NT2/D1 (cell line): ENCODE results near the gene CEP41.

Experiments used
- DNase-seq: peaks from one replicate; pipeline ENCODE4 v3.0.0-alpha.2; 2011; ENCODE audit warnings: low read depth, low spot score
- H3K27me3 ChIP-seq: 2 replicates; pipeline ENCODE4 v1.6.0; 2011; ENCODE audit warnings: mild to moderate bottlenecking; ENCODE audit not compliant: insufficient read length, insufficient read depth
- H3K36me3 ChIP-seq: 2 replicates; pipeline ENCODE4 v1.6.1; 2011; ENCODE audit warnings: mild to moderate bottlenecking, low read length, mixed read lengths; ENCODE audit not compliant: insufficient read depth, insufficient read length
- H3K4me1 ChIP-seq: 2 replicates; pipeline ENCODE4 v1.5.1; 2011; ENCODE audit not compliant: insufficient read depth, insufficient read length
- H3K4me3 ChIP-seq: 2 replicates; pipeline ENCODE4 v1.5.1; 2011; ENCODE audit warnings: low read depth; ENCODE audit not compliant: insufficient read length
- H3K9ac ChIP-seq: 2 replicates; pipeline ENCODE4 v1.6.0; 2011; ENCODE audit warnings: low read depth; ENCODE audit not compliant: insufficient read length
- H3K9me3 ChIP-seq: 2 replicates; pipeline ENCODE4 v1.5.1; 2011; ENCODE audit warnings: mild to moderate bottlenecking, low read length; ENCODE audit not compliant: insufficient read depth
- SUZ12 ChIP-seq: IDR thresholded peaks from 2 replicates; pipeline ENCODE4 v1.6.1; 2011; ENCODE audit not compliant: insufficient read length, insufficient read depth; ENCODE audit errors: extremely low read depth
- YY1 ChIP-seq: IDR thresholded peaks from 2 replicates; pipeline ENCODE4 v1.6.1; 2011; ENCODE audit not compliant: insufficient read length, insufficient read depth
- ZNF274 ChIP-seq: IDR thresholded peaks from 2 replicates; pipeline ENCODE4 v1.6.1; 2011; ENCODE audit warnings: mild to moderate bottlenecking, low read depth, low read length

The CEP41 gene

DNA sequence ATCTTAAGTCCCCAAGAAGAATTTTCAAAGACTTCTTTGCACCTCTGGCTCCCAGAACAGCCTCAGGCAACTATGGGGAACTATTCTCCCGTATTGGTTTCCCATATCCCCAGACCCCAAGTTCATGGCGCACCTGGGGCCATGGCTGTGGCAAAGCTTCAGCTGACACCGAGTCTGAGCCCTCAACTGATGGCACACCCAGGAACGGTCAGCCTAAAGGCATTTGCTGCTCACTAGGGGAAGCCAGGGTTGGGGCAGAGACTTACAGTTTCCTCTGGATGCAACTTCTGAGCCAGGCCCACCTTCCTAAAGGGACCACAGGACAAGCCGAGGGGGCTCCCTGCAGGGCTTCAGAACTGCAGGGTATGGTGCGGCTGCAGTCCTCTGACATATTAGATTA, 74.3 kb downstream of the CEP41 start:
- no peak for TF ChIP-seq YY1
- Histone ChIP-seq H3K27me3 (no peaks in the 10 kb centered on the region), H3K4me3 (no peak overlapping the region), H3K9ac (no peak overlapping the region), H3K36me3 (no peaks in the 10 kb centered on the region), H3K9me3 (no peaks in the 10 kb centered on the region), H3K4me1 (peaks cover 7% of the 10 kb centered on the region)
- DNase-seq, result no peak

GRCh38 chr7:130365511-130366441, 75.0 kb downstream of the CEP41 start:
- Histone ChIP-seq H3K4me1 (peaks cover 7% of the 10 kb centered on the region), H3K36me3 (no peaks in the 10 kb centered on the region), H3K4me3 (no peak overlapping the region), H3K27me3 (no peaks in the 10 kb centered on the region), H3K9me3 (0 out of 2 replicates have a peak, but pooled peaks cover 1% of the 10 kb centered on the region), H3K9ac (no peak overlapping the region)
- peak; percentile 56 for DNase-seq
- TF ChIP-seq SUZ12, result no peak
- no peak for TF ChIP-seq YY1
- TF ChIP-seq ZNF274, result no peak

DNA sequence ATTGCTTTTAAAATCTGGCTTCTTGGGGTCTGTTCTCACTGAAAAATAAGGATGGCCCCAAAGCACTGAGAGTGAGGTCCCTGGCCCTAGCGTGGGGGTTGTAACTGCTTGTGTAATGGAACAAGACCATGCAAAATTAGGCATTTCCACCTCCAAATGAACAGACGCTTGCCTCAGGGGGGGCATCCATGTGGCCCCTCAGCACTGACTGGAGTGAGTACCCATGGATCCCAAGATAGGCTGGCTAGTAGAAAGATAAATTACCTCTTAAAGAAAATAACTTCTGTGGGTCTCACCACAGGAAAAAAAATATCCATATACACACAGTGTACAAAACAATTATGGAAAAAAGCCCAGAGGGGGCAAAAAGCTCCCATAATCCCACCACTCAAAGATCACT, 75.7 kb downstream of the CEP41 start:
- TF ChIP-seq ZNF274 (no peak), YY1 (no peak), SUZ12 (no peak)
- DNase-seq, result no peak
- Histone ChIP-seq H3K4me3 (no peak overlapping the region), H3K4me1 (peaks cover 7% of the 10 kb centered on the region), H3K9ac (no peak overlapping the region), H3K9me3 (peaks cover 8% of the 10 kb centered on the region), H3K27me3 (no peaks in the 10 kb centered on the region), H3K36me3 (no peaks in the 10 kb centered on the region)

- Histone ChIP-seq H3K36me3 (no peaks in the 10 kb centered on the region), H3K9ac (no peak overlapping the region), H3K9me3 (peaks cover 15% of the 10 kb centered on the region), H3K4me1 (peaks cover 6% of the 10 kb centered on the region), H3K4me3 (no peak overlapping the region), H3K27me3 (no peaks in the 10 kb centered on the region)
- TF ChIP-seq YY1 (no peak), ZNF274 (no peak), SUZ12 (no peak)
- DNase-seq, result no peak
Observed at GRCh38 chr7:130364451-130364850, 76.4 kb downstream of the CEP41 start.

GRCh38 chr7:130363026-130363847, 77.6 kb downstream of the CEP41 start:
- TF ChIP-seq ZNF274, result no peak
- no peak for TF ChIP-seq YY1
- no peak for TF ChIP-seq SUZ12
- H3K36me3 ChIP-seq, result no peaks in the 10 kb centered on the region
- H3K9ac ChIP-seq, result no peak overlapping the region
- no peaks in the 10 kb centered on the region for H3K4me1 ChIP-seq
- H3K4me3 ChIP-seq, result no peak overlapping the region
- H3K27me3 ChIP-seq, result no peaks in the 10 kb centered on the region
- no peak for DNase-seq
- peaks cover 26% of the 10 kb centered on the region for H3K9me3 ChIP-seq

GRCh38 chr7:130362251-130362816, 78.5 kb downstream of the CEP41 start:
- peaks cover 26% of the 10 kb centered on the region for H3K9me3 ChIP-seq
- no peak overlapping the region for H3K4me3 ChIP-seq
- no peak for DNase-seq
- TF ChIP-seq SUZ12, result no peak
- no peak for TF ChIP-seq ZNF274
- TF ChIP-seq YY1, result no peak
- H3K27me3 ChIP-seq, result no peaks in the 10 kb centered on the region
- no peak overlapping the region for H3K9ac ChIP-seq
- H3K4me1 ChIP-seq, result no peaks in the 10 kb centered on the region
- no peaks in the 10 kb centered on the region for H3K36me3 ChIP-seq

DNA sequence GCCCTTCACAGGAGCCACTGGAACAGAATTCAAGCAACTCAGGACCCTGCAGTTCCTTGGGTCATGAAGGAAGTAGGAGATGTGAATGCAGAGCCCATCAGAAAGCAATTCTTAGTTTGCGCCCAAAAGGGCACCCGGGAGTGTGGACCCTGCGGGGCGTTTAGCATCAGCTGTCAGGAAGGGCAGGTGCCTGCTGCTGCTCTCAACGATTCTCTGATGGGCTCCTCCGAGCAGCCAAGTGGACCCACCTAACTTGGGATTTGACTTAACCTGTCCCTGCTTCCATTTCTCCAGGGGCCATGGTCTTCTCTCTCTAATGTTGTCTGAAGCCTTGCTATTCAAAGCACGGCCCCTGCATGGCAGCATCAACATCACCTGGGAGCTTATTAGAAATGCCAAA, 79.1 kb downstream of the CEP41 start:
- H3K9me3 ChIP-seq, result peaks cover 26% of the 10 kb centered on the region
- no peaks in the 10 kb centered on the region for H3K4me1 ChIP-seq
- no peaks in the 10 kb centered on the region for H3K36me3 ChIP-seq
- H3K4me3 ChIP-seq, result no peak overlapping the region
- H3K9ac ChIP-seq, result no peak overlapping the region
- TF ChIP-seq YY1 (no peak), ZNF274 (no peak), SUZ12 (no peak)
- H3K27me3 ChIP-seq, result no peaks in the 10 kb centered on the region
- DNase-seq, result no peak
